ENCODE measurements around the gene DAGLA. TPM values are rescaled to one million over a fixed set of nuclear protein-coding genes. Genes with fewer than 3 reads are reported as not detected.

DAGLA gene
- total RNA-seq, 1 donor from 2014 or later, result 21.0 TPM

- TF ChIP-seq, protein P1, sequence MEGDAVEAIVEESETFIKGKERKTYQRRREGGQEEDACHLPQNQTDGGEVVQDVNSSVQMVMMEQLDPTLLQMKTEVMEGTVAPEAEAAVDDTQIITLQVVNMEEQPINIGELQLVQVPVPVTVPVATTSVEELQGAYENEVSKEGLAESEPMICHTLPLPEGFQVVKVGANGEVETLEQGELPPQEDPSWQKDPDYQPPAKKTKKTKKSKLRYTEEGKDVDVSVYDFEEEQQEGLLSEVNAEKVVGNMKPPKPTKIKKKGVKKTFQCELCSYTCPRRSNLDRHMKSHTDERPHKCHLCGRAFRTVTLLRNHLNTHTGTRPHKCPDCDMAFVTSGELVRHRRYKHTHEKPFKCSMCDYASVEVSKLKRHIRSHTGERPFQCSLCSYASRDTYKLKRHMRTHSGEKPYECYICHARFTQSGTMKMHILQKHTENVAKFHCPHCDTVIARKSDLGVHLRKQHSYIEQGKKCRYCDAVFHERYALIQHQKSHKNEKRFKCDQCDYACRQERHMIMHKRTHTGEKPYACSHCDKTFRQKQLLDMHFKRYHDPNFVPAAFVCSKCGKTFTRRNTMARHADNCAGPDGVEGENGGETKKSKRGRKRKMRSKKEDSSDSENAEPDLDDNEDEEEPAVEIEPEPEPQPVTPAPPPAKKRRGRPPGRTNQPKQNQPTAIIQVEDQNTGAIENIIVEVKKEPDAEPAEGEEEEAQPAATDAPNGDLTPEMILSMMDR (conservative IDR thresholded peaks at IDR 0.05), result no peak
- no peak for DNase-seq (ENCODE audit: low read depth, low spot score)
- no peaks in the 10 kb centered on the region for H3K9me3 Mint-ChIP-seq
- peaks cover 47% of the 10 kb centered on the region for H3K4me1 Mint-ChIP-seq
- peak overlapping the region; percentile 81 for H3K4me3 Mint-ChIP-seq
- H3K36me3 Mint-ChIP-seq (ENCODE audit: low read depth), result peaks cover 9% of the 10 kb centered on the region
- H3K27ac Mint-ChIP-seq (ENCODE audit: unreplicated experiment), result no peak overlapping the region
- H3K27me3 Mint-ChIP-seq (ENCODE audit: low read depth), result peaks cover 3% of the 10 kb centered on the region
These were observed 115.3 kb downstream of the DAGLA start for GRCh38 chr11:61795459-61795858.

DNA sequence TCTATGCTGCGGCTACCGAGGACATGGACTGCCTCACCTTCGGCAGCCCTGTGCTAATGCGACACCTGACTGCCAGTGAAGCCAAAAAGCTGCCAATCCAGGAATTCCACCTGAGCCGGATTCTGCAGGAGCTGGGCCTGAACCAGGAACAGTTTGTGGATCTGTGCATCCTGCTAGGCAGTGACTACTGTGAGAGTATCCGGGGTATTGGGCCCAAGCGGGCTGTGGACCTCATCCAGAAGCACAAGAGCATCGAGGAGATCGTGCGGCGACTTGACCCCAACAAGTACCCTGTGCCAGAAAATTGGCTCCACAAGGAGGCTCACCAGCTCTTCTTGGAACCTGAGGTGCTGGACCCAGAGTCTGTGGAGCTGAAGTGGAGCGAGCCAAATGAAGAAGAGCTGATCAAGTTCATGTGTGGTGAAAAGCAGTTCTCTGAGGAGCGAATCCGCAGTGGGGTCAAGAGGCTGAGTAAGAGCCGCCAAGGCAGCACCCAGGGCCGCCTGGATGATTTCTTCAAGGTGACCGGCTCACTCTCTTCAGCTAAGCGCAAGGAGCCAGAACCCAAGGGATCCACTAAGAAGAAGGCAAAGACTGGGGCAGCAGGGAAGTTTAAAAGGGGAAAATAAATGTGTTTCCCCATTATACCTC, 115.8 kb downstream of the DAGLA start:
- Mint-ChIP-seq H3K27me3 (ENCODE audit: low read depth) (peaks cover 3% of the 10 kb centered on the region), H3K9me3 (no peaks in the 10 kb centered on the region), H3K27ac (ENCODE audit: unreplicated experiment) (peak overlapping the region; percentile 9), H3K4me1 (peaks cover 47% of the 10 kb centered on the region), H3K4me3 (peak overlapping the region; percentile 86), H3K36me3 (ENCODE audit: low read depth) (peaks cover 11% of the 10 kb centered on the region)
- DNase-seq (ENCODE audit: low read depth, low spot score), result no peak
- TF ChIP-seq, protein P1 (conservative IDR thresholded peaks at IDR 0.05), result no peak

Other genes starting within 250 kb of the DAGLA start
- 2.8 and 2.9 TPM in 2 replicates for gene LRRC10B, start 171.6 kb upstream of the DAGLA start, total RNA-seq
- gene SYT7, start 99.3 kb upstream of the DAGLA start, total RNA-seq, result 3.8 and 4.1 TPM in 2 replicates
- gene MYRF, start 72.2 kb downstream of the DAGLA start, total RNA-seq, result 3.5 and 3.9 TPM in 2 replicates
- 162 and 174 TPM in 2 replicates for gene TMEM258, start 112.2 kb downstream of the DAGLA start, total RNA-seq
- 99.6 TPM in 2 replicates for gene FEN1, start 112.5 kb downstream of the DAGLA start, total RNA-seq
- 245 and 248 TPM in 2 replicates for gene FADS1, start 136.6 kb downstream of the DAGLA start, total RNA-seq
- gene FADS2, start 147.9 kb downstream of the DAGLA start, total RNA-seq, result 939 and 976 TPM in 2 replicates
- 13.6 and 17.0 TPM in 2 replicates for gene FADS3, start 211.2 kb downstream of the DAGLA start, total RNA-seq
- gene RAB3IL1, start 237.2 kb downstream of the DAGLA start, total RNA-seq, result 1.0 and 3.4 TPM in 2 replicates